Mononuclear cell (primary cell): ENCODE data around the gene SNTA1. TPM values are rescaled to one million over a fixed set of nuclear protein-coding genes. Genes with fewer than 3 reads are reported as not detected.
"Not testable (repeated sequence)": the region's sequence is repeated elsewhere in the genome, so short reads cannot be mapped to it uniquely, and the experiment has no call there.

Experiments used
- H3K27me3 ChIP-seq: 2 replicates; pipeline ENCODE4 v1.6.0; 2011; ENCODE audit warnings: low read length, control low read depth; ENCODE audit not compliant: insufficient read depth
- H3K4me1 ChIP-seq: 2 replicates; pipeline ENCODE4 v1.5.1; 2011; ENCODE audit warnings: mild to moderate bottlenecking, low read length, control low read depth; ENCODE audit not compliant: insufficient read depth
- H3K4me3 ChIP-seq: 2 replicates; pipeline ENCODE4 v1.5.1; 2011; ENCODE audit warnings: mild to moderate bottlenecking, low read length, moderate library complexity
- H3K9me3 ChIP-seq: 2 replicates; pipeline ENCODE4 v1.5.1; 2011; ENCODE audit warnings: low read depth, mild to moderate bottlenecking, control low read depth, low read length
- total RNA-seq: library from RNA; depleted of rRNA; stranded (reverse); fragments of >200 nt; gene quantifications from one replicate; pipeline ENCODE4 v1.2.3, GENCODE V29; 2012

Gene SNTA1
- total RNA-seq, 1 donor: 2.9 TPM

DNA sequence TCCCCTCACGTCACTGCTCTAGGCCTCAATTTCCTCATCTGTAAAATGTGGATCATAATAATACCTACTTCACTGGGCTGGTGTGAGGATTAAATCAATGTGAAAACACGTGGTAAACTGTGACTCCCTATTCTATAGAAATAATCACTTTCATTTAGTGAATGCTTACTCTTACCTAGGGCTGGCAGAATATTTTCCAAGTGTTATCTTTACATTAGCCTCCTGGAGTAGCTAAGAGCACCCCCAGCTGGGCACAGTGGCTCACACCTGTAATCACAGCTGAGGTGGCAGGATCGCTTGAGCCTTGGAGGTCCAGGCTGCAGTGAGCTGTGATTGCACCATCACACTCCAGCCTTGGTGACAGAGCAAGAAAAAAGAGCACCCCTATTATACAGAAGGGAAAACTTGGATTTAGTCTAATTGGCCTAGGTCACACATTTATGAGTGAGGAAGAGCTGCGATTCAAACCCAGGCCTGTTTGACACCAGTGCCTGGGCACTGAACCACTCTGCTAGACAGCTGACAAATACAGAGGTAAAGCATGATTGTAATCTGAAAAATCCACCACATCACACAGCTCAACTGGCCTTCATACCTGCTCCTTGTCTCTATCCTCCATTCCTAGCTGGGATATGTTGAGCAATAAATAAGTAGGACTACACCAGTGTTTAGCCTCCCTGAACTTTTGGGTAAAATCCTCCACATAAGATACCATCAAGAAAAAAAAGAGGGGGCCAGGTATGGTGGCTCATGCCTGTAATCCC lies 1.4 kb upstream of the SNTA1 start:
- Histone ChIP-seq H3K27me3 (no peaks in the 10 kb centered on the region), H3K4me1 (peaks cover 16% of the 10 kb centered on the region), H3K9me3 (no peaks in the 10 kb centered on the region), H3K4me3 (no peak overlapping the region)

DNA sequence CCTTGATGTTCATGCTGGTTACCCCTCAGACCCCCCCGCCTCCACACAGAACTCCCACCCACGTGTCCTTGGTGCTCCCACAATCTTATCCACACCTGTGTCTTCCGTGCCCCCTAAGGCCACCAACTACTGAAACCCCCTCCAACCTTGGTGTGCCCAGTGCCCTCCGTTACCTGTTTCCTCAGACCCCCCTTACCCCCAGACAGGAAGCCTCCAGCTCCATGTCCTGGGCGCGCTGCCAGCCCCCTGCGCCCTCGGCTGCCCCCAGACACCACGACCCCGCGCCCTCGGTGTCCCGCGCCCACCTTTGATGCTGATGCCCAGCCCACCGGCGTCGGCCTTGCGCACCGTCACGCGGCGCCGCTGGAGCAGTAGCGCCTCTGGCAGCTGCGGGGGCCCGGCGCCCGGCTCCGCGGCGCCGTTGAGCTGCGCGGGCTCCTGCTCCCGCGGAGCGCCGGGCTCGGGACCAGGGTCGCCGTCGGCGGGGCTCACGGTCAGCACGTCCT lies 504 bp downstream of the SNTA1 start:
- H3K4me1 ChIP-seq: peaks cover 16% of the 10 kb centered on the region
- H3K4me3 ChIP-seq: peak overlapping the region; percentile 60

DNA sequence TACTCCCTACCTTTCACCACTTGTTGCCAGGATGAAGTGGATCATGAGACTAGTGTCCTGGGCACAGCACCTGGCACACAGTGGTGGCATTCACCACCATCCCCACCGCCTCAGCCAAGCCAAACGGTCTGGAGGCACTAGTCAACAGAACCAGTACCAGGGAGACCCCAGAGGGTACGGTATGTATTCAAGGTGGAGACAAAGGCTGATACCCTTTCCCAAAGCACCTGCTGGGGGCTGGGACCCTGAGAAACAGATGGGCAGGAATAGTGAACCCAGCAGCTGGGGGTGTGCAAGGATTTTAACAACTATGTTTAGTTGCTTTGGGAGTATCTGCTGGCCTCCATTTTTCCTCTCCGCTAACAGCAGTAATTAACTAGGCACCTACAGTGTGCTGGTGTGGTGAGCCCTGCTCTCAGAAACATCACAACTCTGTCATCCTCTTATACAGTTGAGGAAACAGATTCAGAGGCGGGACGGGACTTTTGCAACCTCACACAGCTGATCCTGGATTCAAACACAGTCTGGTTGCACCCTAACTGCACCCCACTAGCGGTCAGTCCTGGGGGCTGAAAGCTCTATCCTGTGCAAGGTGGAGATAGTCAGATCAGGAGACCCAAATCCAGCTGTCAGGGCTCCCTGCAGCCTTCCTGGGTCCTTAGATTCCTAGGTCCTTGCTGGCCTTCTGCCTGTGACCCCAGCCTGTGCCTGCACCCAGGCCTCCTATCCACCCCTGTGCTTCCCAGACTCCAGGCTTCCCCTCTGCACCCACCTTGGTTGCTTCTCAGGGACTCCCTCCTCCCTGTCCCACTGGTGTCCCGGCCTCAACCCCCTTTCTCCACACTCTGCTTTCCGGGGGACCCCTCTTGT lies 1.2 kb downstream of the SNTA1 start:
- peaks cover 16% of the 10 kb centered on the region for H3K4me1 ChIP-seq

More for the DNA sequence above, 504 bp downstream of the SNTA1 start:
- Histone ChIP-seq H3K9me3 (no peaks in the 10 kb centered on the region), H3K27me3 (no peaks in the 10 kb centered on the region)

DNA sequence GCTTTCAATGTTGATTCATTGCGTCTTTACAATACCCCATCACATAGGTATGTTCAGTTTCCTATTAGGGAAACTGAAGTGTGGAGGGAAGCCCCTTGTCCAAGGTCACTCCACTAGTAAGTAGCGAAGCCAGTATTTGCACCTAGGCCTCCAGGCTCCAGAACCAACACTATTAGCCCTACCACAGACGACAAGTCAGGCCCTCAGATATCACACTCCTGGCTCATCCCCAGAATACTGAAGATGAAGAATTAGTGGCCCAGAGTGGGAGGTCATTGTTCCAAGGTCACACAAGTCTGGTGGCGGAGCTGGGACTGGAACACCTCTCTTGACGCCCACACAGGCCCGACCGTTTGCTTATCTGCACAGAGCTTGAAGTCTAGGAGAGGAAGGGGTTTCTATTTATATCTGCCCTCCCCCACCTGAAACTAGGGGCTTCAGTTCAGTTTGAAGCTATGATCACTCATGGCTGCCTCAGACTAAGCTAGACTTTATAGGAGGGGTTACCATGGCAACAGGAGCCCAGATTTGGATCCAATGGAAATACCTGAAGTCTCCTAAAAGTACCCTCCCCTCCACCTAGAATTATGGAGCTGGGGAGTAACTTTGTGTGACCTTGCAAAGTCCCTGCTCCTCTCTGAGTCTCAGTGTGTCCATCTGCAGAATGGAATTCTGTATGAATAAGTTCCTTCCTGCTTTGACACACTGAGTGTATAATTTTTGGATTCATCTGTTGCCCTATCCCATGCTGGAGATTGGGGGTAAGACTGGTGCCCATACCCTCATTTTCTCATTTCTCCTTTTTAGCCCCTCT lies 2.2 kb downstream of the SNTA1 start:
- H3K4me3 ChIP-seq: no peak overlapping the region
- H3K27me3 ChIP-seq: no peaks in the 10 kb centered on the region
- H3K4me1 ChIP-seq: peaks cover 16% of the 10 kb centered on the region
- H3K9me3 ChIP-seq: no peaks in the 10 kb centered on the region

More for the DNA sequence above, 1.2 kb downstream of the SNTA1 start:
- H3K27me3 ChIP-seq: no peaks in the 10 kb centered on the region
- no peak overlapping the region for H3K4me3 ChIP-seq
- H3K9me3 ChIP-seq: no peaks in the 10 kb centered on the region

DNA sequence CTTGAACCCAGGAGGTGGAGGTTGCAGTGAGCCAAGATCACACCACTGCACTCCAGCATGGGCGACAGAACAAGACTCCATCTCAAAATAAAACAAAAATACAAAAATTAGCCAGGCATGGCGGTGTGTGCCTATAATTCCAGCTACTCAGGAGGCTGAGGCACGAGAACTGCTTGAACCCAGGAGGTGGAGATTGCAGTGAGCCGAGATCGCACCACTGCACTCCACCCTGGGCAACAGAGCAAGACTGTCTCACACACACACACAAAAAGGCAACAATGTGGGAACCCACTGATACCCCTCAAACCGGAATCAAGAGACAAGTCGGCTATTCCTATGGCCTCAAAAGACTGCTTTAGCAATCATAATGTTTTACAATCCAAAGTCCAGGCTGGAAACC lies 3.0 kb downstream of the SNTA1 start:
- not testable (repeated sequence) for H3K4me3 ChIP-seq, H3K27me3 ChIP-seq, H3K9me3 ChIP-seq
- H3K4me1 ChIP-seq: peaks cover 16% of the 10 kb centered on the region

DNA sequence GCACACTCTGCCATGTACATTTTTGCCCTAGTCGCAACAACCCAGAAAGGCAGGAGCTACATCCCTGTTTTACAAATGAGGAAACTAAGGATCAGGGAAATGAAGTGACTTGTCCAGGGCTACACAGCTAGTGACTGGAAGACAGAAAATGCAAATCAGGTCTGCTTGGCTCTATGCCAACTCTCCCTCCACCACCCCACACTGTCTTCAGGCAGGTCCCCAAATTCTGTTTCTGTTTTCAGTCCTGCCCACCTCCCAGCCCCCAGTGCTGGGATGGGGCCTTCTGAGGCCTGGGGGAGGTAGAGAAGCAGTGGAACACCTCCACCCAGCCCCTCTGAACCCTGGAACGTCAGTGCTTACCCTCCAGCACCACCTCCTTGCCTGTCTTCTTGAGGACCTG lies 5.1 kb downstream of the SNTA1 start:
- H3K4me1 ChIP-seq: peaks cover 9% of the 10 kb centered on the region
- no peaks in the 10 kb centered on the region for H3K9me3 ChIP-seq
- H3K4me3 ChIP-seq: no peak overlapping the region
- H3K27me3 ChIP-seq: no peaks in the 10 kb centered on the region

DNA sequence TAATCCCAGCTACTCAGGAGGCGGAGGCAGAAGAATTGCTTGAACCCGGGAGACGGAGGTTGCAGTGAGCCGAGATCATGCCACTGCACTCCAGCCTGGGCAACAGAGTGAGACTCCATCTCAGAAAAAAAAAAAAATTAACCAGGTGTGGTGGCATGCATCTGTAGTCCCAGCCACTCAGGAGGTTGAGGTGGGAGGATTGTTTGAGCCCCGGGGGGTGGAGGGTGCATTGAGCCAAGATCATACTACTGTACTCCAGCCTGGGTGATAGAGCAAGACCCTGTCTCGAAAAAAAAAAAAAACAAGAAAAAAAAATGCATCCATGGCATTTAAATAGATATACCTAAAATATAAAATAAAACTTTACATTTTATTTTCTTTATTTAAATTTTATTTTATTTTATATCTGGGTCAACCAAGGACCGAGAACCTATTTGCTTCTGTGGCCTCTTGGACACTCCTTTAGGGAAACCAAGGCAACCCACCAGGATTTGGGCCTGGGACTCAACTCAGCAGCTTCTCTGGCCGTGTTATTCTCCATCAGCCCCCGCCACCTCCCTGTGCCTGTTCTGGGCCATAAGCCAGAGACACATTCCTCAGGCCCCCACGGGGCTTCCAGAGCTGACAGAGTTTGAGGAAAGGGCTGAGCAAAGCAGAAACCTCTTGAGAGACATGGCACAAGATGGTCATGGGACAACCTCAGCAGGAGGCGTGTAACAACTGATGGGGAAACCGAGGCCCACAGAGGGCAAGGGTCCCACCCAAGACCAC lies 6.2 kb downstream of the SNTA1 start:
- no peak overlapping the region for H3K4me3 ChIP-seq
- H3K27me3 ChIP-seq: no peaks in the 10 kb centered on the region
- H3K4me1 ChIP-seq: peaks cover under 1% of the 10 kb centered on the region
- H3K9me3 ChIP-seq: no peaks in the 10 kb centered on the region

DNA sequence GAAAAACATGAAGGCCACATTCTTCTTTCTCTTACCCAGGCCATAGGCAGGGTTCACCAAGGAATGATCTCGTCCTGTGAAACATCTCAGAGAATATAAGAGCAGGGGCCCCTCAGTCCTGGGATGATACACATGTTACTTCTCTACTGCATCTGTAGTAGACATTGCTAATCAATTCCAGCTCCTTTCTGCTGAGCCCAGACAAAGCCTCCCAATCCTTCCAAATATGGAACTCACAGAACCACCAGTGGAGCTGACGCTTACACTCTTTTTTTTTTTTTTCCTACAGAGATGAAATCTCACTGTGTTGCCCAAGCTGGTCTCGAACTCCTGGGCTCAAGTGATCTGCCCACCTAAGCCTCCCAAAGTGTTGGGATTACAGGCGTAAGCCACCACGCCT lies 9.1 kb downstream of the SNTA1 start:
- Histone ChIP-seq H3K4me3 (no peak overlapping the region), H3K4me1 (no peaks in the 10 kb centered on the region), H3K9me3 (no peaks in the 10 kb centered on the region), H3K27me3 (no peaks in the 10 kb centered on the region)

DNA sequence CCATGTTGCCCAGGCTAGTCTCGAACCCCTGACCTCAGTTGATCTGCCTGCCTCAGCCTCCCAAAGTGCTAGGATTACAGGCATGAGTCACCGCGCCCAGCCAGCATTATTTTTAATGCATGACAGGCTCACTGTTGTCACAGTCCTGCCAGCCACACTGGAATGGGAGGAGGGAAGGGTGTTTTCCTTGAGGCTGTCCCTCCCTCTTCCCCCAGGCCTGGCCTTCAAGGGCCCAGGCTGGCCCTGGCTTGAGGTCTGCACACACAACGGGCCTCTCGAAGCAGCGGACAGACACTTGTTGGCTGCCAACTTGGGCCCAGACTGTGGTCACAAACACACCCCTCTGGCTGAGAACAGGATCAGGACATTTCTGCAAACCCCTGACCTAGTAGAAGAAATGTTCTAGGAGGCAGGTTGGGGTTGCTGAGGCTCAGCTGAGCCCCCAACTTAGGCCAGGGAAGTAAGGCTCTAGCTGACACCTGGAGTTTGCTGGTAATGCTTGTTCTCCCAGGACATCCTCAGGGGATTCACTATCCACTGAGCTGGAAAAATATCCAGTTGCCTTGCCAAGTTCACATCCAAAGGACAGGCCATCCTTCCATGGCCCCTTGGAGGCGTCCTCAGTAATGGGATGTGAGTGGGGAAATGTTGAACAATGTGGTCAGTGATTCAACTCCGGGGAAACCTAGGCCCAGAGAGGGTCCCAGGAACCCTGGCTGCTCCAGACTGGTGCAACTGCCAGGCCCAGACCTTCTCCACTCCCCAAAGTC lies 9.9 kb downstream of the SNTA1 start:
- H3K27me3 ChIP-seq: no peaks in the 10 kb centered on the region
- no peaks in the 10 kb centered on the region for H3K9me3 ChIP-seq
- H3K4me1 ChIP-seq: no peaks in the 10 kb centered on the region
- no peak overlapping the region for H3K4me3 ChIP-seq

DNA sequence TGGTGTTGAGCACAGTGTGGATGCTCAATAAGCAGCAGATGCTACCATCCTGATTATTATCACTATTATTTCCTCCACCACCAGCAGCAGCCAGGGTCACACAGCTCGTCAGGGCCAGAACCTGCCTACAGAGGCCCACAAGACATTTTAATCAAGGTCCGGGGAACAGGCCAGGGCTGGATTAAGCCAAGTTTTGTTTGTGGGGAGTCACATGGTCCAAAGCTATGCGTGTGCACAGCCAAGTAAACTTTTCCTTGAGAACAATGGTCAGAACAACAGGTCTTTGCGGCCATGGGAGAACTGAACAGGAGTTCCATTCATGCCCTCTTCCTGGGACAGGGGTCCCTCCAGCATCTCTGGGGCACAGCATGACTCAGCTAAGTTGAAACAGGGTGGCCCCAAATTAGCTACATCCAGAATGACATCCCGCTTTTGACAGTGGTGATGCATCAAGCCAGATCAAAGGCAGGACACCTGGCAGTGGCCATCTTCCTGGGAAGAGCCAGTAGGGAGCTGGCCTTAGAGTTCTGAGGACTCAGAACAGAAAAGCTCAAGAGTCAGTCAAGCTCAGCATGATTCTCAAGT lies 11.7 kb downstream of the SNTA1 start:
- no peaks in the 10 kb centered on the region for H3K4me1 ChIP-seq
- H3K27me3 ChIP-seq: no peaks in the 10 kb centered on the region
- no peaks in the 10 kb centered on the region for H3K9me3 ChIP-seq

DNA sequence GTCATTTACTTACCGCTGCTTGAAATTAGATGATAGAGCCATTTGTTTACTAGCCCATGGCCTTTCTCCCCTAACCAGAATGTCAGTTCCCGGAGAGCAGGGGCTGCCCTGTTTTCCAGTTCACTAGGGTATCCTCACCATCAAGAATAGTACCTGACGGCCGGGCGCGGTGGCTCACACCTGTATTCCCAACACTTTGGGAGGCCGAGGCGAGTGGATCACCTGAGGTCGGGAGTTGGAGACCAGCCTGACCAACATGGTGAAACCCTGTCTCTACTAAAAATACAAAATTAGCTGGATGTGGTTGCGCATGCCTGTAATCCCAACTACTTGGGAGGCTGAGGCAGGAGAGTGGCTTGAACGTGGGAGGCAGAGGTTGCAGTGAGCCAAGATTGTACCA lies 19.7 kb downstream of the SNTA1 start:
- not testable (repeated sequence) for H3K9me3 ChIP-seq, H3K4me3 ChIP-seq, H3K27me3 ChIP-seq, H3K4me1 ChIP-seq

More for the DNA sequence above, 11.7 kb downstream of the SNTA1 start:
- H3K4me3 ChIP-seq: no peak overlapping the region

DNA sequence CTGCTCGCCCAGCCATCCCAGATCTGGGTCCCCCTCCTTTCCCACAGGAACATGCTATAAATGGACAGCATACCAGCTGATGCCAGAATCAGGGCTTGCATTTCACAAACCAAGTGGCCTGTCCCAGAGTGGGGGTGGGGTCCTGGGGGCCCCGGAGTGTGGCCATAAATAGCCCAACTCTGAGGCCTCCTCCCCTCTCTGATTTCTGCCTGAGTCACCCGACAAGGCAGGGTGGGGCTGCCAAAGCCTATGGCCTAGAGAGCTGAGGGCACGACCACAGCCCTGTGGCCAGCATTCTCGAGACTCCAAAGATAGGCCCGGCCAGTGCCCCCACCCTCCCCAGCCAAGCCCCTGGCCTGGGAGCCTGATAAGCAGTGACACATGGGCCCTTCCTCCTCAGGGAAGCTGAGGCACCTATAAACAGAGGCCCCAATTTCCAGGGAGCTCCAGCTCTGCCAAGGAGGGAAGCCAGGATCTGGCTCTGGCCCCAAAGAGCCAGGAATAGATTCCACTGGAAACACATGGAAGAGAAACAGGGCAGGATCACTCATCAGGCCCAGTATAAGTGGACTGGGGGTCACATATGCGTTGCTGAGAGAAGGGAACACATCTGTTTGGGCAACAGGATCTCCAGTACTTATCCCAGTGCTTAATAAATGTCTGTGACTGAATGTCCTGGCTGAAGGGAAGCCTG lies 20.3 kb downstream of the SNTA1 start:
- H3K4me3 ChIP-seq: no peak overlapping the region
- H3K4me1 ChIP-seq: no peaks in the 10 kb centered on the region
- no peaks in the 10 kb centered on the region for H3K9me3 ChIP-seq

More for the DNA sequence above, 20.3 kb downstream of the SNTA1 start:
- no peaks in the 10 kb centered on the region for H3K27me3 ChIP-seq
